Frontal cortex (tissue), 4 donors: ENCODE results near the gene SRSF3. TPM values are rescaled to one million over a fixed set of nuclear protein-coding genes. Genes with fewer than 3 reads are reported as not detected.

Source experiments
- DNase-seq, 2 donors: peaks; one replicate each; pipeline ENCODE4 v3.0.0; 2012; ENCODE audit warnings: low spot score in 2 of 2
- FAIRE-seq: peaks from 2 replicates; lab custom pipeline; 2012; peaks lifted over from hg19 to GRCh38; lab: Jason Lieb, UNC
- total RNA-seq: library from RNA; depleted of rRNA; stranded (reverse); fragments of >200 nt; gene quantifications from one replicate; pipeline ENCODE4 v1.2.3, GENCODE V29; 2014
- donor health status: control.
- donor health status: control.
- donor health status: control.

SRSF3 gene
- 217 TPM for total RNA-seq

GRCh38 chr6:36594029-36594815 lies at the start of gene SRSF3:
Gene SRSF3, plus strand, starts transcription at chr6:36594362. Its CDS starts 2,401 bp downstream, at chr6:36596763.
- FAIRE-seq: peak; percentile 60

GRCh38 chr6:36545767-36546307 lies 48.3 kb upstream of the SRSF3 start:
- FAIRE-seq (no peak), DNase-seq (no peak)

More at GRCh38 chr6:36594029-36594815, at the start of gene SRSF3:
- peak; percentile 86 to 92 for DNase-seq

DNA sequence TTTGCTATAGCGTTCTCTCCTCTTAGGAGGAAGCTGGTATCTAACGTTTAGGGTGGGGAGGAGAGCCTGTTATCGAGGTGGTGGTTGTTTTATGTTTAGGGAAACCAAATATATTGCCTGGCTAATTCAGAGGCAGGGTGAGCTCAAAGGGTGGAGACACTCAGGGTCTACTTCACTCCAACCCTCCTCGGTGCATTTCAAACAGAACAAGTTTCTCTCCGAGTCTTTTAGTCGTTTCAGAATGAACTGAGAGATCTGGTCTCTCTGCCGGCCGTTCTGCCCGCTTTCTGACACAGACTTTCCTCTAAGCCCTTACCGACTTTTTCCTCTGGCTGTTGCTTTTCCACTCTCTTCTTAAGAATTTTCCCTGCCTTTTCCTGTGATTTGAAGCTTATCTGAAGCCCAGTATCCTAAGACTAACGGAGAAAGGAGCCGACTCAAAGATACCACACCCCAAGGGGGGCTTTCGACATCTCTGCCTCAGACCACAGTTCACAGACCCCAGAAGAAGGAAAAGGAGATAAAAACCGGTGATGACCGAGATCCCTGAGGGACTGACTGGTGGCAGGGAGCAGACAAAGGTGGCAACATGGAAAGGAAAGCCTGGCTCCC lies 47.7 kb upstream of the SRSF3 start:
- FAIRE-seq: no peak
- DNase-seq: peak; percentile 19 to 23

- DNase-seq (peak; percentile 83 to 91), FAIRE-seq (no peak)
Observed at GRCh38 chr6:36546920-36547645, 47.1 kb upstream of the SRSF3 start, which contains the start of gene STK38. Gene STK38, minus strand, starts transcription at chr6:36547479. Its CDS starts 7,277 bp downstream, at chr6:36540202.

- DNase-seq (no peak), FAIRE-seq (no peak)
Observed at GRCh38 chr6:36547646-36548400, 46.3 kb upstream of the SRSF3 start.

GRCh38 chr6:36548401-36548743 lies 45.8 kb upstream of the SRSF3 start:
- DNase-seq: no peak
- FAIRE-seq: no peak

DNA sequence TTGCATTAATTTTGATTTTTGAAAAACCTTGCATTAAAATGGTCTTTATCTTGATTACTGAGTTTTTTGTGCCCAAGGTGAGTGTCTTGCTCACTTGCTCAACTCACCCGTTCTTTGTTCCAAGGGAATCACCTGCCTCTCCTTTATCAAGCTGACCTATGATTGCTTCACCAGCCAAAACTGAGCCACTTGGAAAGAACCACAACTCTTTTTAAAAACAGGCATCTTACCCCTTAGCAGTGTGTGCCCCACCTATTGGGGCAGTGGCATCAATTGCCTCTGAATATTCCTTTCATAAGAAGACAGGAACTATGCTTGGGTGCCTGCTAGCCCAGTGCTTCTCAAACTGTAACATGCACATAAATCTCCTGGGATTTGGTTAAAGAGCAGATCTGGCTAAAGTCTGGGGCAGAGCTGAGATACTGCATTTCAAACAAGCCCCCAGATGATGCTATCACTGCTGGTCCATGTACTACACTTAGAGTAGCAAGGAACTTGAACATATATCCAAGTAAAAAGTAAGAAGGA lies 43.6 kb upstream of the SRSF3 start:
- DNase-seq (no peak), FAIRE-seq (no peak)

DNA sequence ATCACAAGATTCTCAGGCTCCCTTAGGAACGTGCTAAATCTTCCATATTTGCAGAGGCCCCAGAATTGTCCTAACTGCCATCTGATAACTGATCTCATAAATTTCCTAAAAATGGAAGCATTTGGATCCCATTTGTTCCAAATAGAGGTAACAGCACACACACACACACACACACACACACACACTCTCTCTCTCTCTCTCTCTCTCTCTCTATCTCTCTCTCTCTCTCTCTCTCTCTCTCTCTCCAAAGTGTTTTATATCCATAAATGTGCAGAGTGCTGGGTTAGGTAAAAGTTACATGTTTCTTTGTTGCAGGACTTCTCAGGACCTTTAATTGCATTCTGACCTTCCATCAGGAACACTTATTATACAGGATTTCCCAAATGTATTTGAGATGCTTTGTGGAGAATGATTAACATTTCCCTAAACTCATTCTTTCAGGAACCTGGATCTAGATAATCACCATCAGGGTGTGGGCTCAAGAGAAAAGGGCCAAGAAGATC lies 38.4 kb upstream of the SRSF3 start:
- DNase-seq: no peak
- FAIRE-seq: no peak

DNA sequence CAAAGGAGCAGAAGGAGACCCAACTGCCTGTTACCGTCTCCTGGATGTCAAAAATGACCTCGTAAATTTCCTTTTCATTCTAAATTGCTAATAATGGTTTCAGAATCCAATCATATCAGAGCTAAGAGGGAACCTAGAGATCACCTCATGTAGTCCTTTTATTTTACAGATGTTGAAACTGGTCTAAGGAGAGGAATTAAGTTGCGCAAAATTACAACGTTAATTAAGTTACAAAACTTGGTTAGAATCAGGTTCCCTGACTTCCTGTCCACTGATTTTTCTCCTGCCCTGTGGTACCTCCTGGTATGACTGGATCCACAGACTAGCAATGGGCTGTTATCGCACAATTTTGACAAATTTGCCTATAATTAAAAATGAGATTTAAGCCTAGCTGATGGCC lies 37.9 kb upstream of the SRSF3 start:
- FAIRE-seq (no peak), DNase-seq (no peak)

GRCh38 chr6:36559011-36559793 lies 35.0 kb upstream of the SRSF3 start:
- FAIRE-seq: no peak
- DNase-seq: no peak

- DNase-seq: no peak
- no peak for FAIRE-seq
Observed at GRCh38 chr6:36560822-36561221, 33.3 kb upstream of the SRSF3 start.

DNA sequence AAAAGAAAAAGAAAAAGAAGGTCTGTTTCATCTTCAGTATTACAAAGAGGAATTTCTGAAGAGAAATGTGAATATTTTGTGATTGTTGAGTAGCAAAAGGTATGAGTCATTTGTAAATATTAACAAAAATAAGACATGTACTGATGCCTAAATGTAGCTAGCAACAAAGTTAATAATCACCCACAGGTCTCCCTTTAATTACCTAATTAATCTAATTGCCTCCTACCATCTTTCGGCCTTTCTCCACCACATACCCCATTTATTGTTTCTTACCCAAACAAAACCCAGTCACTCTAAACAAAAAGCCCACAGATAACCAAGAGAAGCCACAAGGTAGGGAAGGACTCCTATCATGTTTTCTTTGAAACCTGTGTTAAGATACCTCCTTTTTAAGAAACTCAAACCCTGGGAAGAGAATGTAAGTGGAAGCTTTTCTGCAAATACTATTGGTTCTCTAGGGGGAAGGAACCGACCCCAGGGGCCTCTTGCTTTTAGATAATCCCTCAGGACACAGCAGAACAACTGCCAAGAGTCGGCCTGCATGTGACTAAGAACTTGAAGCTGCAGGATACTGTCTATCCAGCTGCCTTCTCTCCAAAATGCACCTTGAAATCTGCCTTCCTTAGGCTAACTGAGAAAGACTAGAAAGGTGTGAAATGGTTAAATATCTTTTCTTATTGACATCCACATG lies 30.8 kb upstream of the SRSF3 start:
- DNase-seq (no peak), FAIRE-seq (no peak)

DNA sequence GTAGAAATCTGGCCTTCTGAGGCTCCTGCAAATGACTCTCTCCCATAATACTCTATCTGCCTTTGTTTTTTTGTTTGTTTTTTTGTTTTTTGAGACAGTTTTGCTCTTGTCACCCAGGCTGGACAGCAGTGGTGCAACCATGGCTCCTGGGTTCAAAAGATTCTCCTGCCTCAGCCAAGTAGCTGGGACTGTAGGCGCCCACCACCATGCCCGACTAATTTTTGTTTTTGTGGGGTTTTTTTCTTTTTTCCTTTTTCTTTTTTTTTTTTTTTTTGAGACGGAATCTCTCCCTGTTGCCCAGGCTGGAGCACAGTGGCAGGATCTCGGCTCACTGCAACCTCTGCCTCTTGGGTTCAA lies 30.3 kb upstream of the SRSF3 start:
- FAIRE-seq: no peak
- no peak for DNase-seq

DNA sequence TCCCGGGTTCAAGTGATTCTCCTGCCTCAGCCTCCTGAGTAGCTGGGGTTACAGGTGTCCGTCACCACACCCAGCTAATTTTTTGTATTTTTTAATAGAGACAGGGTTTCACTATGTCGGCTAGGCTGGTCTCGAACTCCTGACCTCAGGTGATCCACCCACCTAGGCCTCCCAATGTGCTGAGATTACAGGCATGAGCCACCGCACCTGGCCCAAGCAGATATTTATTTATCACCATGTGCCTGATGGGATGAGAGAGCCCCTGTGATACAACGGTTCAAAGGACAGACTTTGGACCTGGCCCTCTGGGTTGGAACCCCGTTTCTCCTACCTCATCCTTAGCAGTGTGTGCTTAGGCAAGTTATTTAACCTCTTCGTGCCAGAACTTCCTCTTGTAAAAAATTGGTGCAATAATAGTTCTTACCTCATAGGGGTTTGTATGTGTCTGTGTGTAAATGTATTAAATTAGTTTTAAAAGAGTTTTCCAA lies 27.7 kb upstream of the SRSF3 start:
- DNase-seq: no peak
- no peak for FAIRE-seq

DNA sequence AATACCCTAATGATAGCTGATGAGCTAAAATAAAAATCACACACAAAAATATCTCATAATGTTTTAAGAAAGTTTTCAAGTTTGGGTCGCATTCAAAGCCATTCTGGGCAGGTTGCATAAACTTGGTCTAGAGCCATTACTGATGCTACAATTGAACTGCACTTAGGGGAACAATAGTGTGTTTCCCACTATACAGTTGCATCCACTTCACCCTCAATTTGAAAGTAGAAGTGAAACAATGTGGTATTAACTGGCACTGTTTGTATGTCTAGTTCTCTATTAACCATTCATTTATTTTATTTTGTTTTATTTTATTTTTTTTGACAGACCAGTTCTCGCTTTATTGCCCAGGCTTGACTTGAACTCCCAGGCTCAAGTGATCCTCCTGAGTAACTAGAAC lies 23.9 kb upstream of the SRSF3 start:
- DNase-seq (no peak), FAIRE-seq (no peak)

GRCh38 chr6:36571122-36572043 lies 22.8 kb upstream of the SRSF3 start:
- no peak for DNase-seq
- FAIRE-seq: no peak
